Adipose tissue (tissue), 3 donors: ENCODE measurements around the gene TOMM7. TPM values are rescaled to one million over a fixed set of nuclear protein-coding genes. Genes with fewer than 3 reads are reported as not detected.
"Not testable (repeated sequence)": the region's sequence is repeated elsewhere in the genome, so short reads cannot be mapped to it uniquely, and the experiment has no call there.

Experiments used
- H3K27ac ChIP-seq: one replicate; pipeline ENCODE4 v1.5.1; 2013; ENCODE audit warnings: low read depth, low read length
- WGBS, 3 donors: extraction: QIAGEN DNeasy Blood & Tissue Kit; methylation state at CpG; one replicate each; pipeline ENCODE4 v1.1.7; 2013; 5-methylcytosine and 5-hydroxymethylcytosine counted together
- polyA plus RNA-seq, 3 donors: library from polyadenylated mRNA; stranded (reverse); fragments of 200-250 nt; gene quantifications; one replicate each; pipeline ENCODE4 v1.2.3, GENCODE V29; 2013
- donor health status: healthy with polysubstance abuse.
- donor health status: Bipolar disorder and iron deficiency.
- donor health status: healthy.

Gene TOMM7
- polyA plus RNA-seq, 3 donors: 226 to 789 (median 356) TPM

DNA sequence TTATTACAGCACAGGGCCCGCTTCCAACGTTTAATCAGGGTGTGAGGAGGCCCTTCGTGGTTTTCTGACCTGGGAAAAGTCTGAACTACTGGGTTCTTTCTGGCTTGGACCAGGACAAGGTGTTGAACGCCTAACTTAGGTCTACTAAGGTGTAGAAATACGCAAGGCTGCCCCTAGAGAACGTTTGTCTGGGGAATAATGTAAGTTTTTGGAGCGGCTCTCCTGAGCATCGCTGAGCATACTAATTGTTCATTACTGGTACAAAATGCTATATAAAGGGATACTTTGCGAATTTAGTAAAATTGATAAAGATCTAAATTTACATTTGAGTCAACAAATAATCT lies 32.4 kb upstream of the TOMM7 start:
- H3K27ac ChIP-seq: peak overlapping the region; percentile 81
- WGBS, 3 donors: 26 to 36% (median 31%) methylated on average over 9 of the region's 9 CpGs

DNA sequence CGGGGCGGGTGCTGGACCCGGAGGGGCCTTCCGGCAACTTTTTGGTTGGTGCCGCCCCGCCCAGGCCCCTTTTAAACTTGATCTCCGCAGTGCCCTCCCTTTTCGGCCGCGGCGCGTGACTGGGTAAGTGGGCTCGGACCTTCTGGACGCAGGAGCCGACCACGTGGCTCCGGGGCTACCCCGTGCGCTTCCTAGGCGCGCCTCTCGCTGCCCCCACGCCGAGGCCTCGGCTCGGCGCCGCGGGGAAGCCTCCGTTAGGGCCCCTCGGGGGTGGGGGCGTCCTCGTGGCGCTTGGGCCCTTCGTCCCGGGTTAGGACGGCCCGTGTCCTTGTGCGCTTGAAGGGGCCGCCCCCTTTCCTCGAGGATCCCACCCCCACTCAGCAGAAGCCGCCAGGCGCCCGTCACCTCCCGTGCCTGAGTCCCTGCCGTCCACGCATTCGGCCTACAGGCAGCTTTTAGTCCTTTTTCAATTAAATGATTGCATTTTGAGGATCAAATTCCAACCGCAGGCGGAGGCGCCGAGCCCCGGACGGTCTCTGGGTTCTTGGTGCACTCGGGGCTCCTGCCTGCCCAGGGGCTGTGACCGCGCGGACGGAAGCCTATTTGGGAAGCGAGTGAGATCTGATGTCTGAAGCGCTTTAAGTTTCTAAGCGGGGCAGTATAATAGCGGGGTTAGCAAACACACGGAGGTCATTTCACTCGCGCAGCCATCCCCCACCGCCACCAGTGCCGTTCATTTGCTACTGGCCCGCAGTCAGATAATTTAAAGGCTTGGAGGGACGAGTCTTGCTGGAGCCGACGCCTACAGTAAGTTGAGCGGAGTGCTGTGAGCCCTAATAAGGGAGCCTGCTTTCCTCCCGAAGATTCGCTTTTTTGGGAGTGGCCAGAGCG lies 31.8 kb upstream of the TOMM7 start:
- H3K27ac ChIP-seq: peak overlapping the region; percentile 81
- 0 to 1% (median 0%) methylated on average over 60 to 76 of the region's 76 CpGs for WGBS, 3 donors

DNA sequence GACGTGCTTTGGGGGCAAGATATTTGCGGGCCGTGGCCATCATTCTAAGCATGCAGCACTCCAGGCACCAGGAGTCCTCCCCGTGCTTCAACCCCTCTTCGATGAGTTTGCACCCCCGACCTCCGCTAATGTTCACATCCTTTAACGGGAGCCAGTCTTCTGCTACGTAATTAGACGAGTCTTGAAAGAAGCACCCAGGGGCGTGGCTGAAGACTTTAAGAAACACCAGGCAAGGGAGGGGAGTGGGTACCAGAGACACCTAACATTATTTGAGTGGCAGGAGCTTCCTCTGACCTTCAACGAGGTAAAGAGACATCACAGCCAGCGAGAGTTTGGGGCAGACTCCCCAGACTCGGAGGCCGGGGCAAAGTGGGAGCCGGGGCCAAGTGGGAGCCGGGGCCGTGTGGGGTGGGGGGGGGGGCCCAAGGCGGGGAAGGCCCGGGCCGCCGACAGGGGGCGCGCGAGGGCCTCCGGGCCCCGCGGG lies 31.1 kb upstream of the TOMM7 start:
- no peak overlapping the region for H3K27ac ChIP-seq
- 8 to 22% (median 13%) methylated on average over 15 to 28 of the region's 28 CpGs for WGBS, 3 donors

DNA sequence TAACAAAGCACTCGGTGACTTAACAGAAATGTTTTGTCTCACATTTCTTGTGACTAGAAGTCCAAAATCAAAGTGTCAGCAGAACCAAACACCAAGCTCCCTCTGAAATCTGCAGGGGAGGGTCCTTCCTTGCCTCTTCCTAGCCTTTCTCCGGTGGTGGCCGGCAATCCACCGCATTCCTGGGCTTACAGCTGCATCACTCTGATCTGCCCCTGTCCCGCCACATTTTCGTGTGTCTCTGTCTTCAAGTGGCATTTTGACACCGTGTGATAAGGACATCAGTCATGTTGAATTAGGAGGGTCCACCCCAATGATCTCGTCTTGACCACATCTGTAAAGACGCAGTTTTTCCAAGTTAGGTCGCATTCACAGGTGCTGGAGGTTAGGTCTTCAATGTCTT lies 30.5 kb upstream of the TOMM7 start:
- WGBS, 3 donors: 81 to 88% (median 83%) methylated on average over 10 of the region's 10 CpGs
- no peak overlapping the region for H3K27ac ChIP-seq

DNA sequence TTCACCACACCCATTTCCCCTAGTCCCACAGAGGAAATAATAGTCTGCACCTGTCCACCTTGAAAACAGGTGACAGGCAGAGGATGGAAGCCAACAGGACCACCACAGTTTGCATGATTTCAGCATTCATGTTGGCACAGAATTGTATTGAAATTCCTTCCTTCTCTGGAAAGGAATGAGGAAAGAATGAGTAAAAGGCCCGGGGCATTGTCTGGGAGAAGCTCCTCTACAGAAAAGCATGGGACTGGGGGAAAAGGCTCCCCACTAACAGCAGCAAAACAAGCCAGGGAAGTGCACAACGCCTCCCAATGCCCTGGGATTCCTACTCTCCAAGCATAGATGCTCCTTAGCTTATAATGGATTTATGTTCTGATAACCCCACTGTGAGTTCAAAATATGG lies 28.5 kb upstream of the TOMM7 start:
- 75 to 82% (median 76%) methylated on average over 2 of the region's 2 CpGs for WGBS, 3 donors
- H3K27ac ChIP-seq: no peak overlapping the region

DNA sequence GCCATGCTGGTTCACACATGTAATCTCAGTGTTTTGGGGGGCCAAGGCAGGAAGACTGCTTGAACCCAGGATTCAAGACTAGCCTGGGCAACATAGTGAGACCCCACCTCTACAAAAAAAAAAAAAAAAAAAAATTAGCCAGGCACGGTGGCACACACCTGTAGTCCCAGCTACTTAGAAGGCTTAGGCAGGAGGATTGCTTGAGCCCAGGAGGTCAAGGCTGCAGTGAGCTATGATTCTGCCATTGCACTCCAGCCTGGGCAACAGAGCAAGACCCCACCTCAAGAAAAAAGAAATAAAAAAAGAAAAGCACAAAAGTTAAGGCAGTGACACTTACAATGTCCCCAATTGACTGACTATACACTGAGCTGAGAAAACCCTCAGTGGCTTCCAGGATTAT lies 27.7 kb upstream of the TOMM7 start:
- 94 to 100% (median 100%) methylated on average over 1 of the region's 1 CpG for WGBS, 3 donors
- H3K27ac ChIP-seq: not testable (repeated sequence)

GRCh38 chr7:22849662-22850061 lies 27.0 kb upstream of the TOMM7 start:
- WGBS, 3 donors: 86 to 100% (median 88%) methylated on average over 1 of the region's 1 CpG
- H3K27ac ChIP-seq: no peak overlapping the region

GRCh38 chr7:22849172-22849571 lies 26.5 kb upstream of the TOMM7 start:
- H3K27ac ChIP-seq: no peak overlapping the region
- WGBS, 3 donors: 43 to 51% (median 49%) methylated on average over 2 of the region's 2 CpGs

DNA sequence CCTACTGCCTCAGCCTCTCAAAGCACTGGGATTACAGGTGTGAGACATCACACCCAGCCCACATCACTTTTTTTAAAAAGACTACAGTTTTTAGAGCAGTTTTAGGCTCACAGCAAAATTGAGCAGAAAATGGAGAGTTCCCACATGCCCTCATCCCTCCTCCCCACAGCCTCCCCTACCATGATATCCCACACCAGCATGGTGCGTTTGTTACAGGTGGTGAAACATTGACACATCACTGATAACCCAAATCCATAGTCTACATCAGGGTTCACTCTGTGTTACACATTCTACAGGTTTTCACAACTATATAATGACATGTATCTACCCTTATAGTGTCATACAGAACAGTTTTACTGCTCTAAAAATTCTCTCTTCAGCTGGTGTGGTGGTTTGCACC lies 24.3 kb upstream of the TOMM7 start:
- no peak overlapping the region for H3K27ac ChIP-seq
- 38 to 84% (median 79%) methylated on average over 1 of the region's 1 CpG for WGBS, 3 donors

DNA sequence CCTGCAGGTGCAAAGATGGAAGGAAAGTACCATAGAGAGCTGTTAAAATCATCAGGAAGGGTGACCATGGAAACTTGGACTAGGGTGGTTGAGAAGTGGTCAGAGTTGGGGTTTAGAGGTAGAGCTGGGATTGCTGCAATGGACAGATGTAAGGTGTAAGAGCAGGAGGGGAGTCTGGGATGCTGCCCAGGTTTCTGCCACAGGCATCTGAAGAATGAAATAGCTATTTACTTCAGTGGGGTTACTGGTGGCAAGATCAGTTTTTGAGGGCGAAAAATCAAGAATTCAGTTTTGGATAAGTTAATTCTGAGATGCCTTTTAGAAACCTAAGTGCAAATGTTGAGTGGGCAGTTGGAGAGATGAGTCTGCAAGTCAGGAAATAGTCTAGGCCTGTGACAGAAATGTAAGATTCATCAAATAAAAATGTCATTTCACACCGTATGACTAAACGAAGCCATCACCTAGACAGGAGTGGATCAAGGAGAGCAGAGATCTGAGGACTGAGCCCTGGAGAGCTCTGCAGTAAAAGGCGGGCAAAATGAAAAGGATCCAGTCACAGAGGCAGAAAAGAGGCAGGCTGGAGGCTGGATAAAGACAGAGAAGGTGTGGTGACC lies 22.7 kb upstream of the TOMM7 start:
- WGBS, 3 donors: 89 to 95% (median 92%) methylated on average over 4 of the region's 4 CpGs
- no peak overlapping the region for H3K27ac ChIP-seq

DNA sequence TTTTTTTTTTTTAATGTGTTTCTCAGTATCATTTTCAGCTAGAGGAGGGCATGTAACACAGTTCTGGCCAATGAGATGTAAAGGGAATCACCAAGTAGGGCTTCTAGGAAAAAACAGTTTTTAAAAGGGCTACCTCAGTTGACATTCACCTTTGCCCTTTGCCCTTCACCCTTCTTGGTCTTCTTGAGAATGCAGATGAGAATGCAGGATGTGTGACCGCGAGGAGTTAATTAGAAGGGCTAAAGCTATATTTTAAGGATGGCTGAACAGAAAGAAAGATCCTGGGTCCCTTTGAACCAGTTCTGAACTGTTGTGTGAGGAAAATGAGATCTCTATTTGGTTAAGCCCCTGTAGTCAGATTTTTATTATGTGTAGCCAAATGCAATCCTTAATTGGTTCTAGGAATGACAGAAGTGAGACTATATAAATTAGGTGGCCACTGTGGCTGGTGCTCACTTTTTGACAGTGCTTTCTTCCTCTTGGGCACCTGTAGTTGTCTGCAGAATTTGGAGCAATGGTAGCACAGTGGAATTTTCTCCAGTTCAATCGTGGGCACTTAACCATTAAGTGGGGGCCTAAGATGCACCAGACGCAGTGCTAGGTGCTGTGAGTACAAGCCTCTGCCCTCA lies 21.1 kb upstream of the TOMM7 start:
- no peak overlapping the region for H3K27ac ChIP-seq
- WGBS, 3 donors: 76 to 83% (median 78%) methylated on average over 4 of the region's 4 CpGs

DNA sequence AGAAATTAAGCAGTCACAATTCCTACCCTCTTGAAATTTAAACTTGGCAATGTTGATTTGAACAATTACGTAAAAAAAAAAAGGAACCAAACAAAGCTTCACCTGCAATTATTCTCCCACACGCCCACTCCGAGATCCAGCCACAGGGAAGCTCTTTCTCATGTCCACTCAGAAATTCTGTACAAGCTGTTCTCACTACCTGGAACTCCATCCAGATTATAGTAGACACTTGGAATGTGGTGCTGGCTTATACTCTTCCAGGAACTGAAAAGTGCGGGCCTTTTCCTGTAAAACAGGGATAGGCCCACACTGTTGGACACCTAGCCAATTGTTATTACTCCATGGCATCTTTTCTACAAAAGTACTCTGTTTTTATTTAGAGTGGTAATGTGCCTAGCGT lies 20.3 kb upstream of the TOMM7 start:
- WGBS, 3 donors: 69 to 86% (median 72%) methylated on average over 5 of the region's 5 CpGs
- H3K27ac ChIP-seq: no peak overlapping the region

DNA sequence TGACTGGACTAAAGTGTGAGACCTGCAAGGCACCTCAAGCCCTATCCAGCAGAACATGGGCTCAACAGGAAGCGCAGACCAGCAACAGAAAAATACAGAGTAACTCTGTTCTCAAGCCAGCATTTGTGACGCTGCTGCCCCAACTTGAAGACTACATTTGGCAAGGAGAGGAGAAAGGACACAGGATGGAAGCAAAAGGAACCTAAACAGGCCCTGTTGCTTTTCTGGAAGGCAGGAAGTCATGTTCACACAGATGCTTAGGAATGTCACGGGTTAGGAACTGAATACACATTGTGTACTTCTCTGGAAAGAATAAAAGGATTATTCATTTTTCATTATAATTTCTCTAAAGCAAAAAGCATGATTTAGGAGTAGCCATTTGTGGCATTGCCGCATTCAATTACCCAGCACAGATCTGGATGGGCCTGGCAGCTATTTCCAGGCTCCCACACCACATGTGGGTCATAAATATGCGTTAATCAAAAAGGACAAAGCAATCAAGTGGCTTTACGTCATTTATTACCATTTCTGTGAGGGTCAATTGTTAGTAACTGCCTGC lies 19.8 kb upstream of the TOMM7 start:
- WGBS, 3 donors: 76 to 79% (median 79%) methylated on average over 6 of the region's 6 CpGs

DNA sequence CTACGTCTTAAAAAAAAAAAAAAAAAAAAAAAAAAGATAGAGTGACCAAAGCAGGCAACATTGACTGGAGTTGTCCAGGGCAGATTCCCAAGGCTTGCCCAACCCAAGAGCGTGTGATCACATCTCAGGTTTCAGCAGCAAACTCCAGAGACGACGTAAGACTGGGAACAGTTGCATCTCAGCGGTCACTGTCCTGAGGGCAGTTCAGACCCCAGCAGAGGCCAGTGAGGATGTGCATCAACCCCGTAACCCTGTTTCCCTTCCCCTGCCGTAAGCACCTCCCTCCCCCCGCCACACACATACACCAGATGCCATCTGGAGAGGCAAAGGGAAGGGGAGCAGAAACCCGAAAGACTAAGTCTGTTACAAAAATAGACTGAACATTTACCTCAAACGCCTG lies 19.3 kb upstream of the TOMM7 start:
- 67 to 76% (median 68%) methylated on average over 9 to 10 of the region's 10 CpGs for WGBS, 3 donors
- H3K27ac ChIP-seq: no peak overlapping the region

More for the DNA sequence above, 19.8 kb upstream of the TOMM7 start:
- no peak overlapping the region for H3K27ac ChIP-seq

- WGBS, 3 donors: 83 to 93% (median 85%) methylated on average over 6 of the region's 6 CpGs
- H3K27ac ChIP-seq: no peak overlapping the region
Observed at GRCh38 chr7:22837308-22837707, 14.7 kb upstream of the TOMM7 start.

DNA sequence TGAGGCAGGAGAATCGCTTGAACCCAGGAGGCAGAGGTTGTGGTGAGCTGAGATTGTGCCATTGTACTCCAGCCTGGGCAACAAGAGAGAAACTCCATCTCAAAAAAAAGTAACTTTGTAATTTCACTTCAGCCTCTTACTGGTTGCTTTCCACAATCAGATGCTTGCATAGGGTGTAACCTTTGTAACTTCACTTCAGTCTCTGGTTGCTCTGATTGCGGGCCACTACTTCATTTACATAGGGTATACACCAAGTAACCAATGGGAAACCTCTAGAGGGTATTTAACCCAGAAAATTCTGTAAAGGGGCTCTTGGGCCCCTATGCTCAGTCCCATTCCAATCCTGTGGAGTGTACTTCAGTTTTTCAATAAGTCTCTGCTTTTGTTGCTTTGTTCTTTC lies 13.9 kb upstream of the TOMM7 start:
- not testable (repeated sequence) for H3K27ac ChIP-seq
- 80 to 92% (median 86%) methylated on average over 2 of the region's 2 CpGs for WGBS, 3 donors

DNA sequence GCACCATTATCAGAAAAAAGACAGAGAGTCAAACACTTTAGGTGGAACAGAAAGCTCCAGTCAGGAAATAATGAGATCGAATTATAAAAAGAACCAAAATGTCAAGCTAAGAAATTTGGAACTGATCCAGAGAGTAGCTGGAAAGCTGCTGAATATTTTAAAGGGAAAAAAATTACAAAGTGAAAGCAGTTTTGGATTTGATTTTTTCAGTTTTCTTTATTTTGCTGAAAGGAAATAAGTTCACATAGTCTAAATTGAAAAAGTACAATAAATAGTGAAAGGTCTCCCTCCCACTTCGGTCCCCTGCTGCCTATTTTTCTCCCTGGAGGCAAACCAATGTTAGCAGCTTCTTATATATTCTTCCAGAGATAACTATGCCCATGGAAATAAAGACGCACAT lies 11.3 kb upstream of the TOMM7 start:
- no peak overlapping the region for H3K27ac ChIP-seq

DNA sequence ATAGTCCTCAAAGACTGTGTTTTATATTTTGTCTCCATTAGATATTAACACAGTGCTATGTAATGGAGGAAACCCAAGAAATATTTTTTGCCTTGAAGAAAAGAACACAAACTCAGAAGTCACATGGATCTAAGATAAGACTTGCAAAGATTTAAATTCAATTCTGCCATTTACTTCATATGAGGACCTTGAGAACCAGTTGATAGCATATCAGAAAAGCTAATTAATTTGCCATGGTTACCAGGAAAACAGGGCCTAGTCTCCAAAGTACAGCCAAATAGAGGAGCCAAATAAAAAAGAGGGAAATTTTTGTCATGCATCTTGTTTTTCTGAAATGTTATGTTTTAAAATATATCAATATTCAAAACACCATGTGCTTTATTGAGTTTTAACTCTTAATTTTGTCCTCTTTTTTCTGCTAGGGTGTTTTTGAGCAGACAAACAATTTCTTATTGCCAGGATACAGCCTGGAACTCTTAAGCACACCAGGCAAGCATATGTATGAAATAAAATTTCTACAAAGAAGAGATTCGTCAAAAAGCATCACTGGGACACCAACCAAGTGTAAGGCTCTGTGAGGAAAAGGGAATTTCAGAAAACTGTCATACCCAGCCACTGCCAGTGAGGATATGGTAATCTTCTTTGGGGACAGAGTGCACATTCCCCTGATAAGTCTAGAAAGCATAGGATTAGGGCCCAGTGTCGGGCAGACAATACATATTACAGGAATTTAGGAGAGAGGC lies 10.6 kb upstream of the TOMM7 start:
- no peak overlapping the region for H3K27ac ChIP-seq
- 39 to 66% (median 56%) methylated on average over 2 of the region's 2 CpGs for WGBS, 3 donors

More for the DNA sequence above, 11.3 kb upstream of the TOMM7 start:
- WGBS, 3 donors: 18 to 37% (median 35%) methylated on average over 3 of the region's 3 CpGs
